ENCODE measurements around the gene SH3PXD2A.

SH3PXD2A gene

GRCh38 chr10:103683851-103684250 is 171.5 kb downstream of the SH3PXD2A start:
- DNase-seq (ENCODE audit: low read depth) = no peak

GRCh38 chr10:103682631-103683030 is 172.7 kb downstream of the SH3PXD2A start:
- no peak for DNase-seq (ENCODE audit: low read depth)

- DNase-seq (ENCODE audit: low read depth) = no peak
Measured at GRCh38 chr10:103681617-103682399, 173.6 kb downstream of the SH3PXD2A start.

GRCh38 chr10:103680869-103681236 is 174.5 kb downstream of the SH3PXD2A start:
- DNase-seq (ENCODE audit: low read depth) = no peak

- no peak for DNase-seq (ENCODE audit: low read depth)
Measured at GRCh38 chr10:103679096-103679790, 176.1 kb downstream of the SH3PXD2A start.

- DNase-seq (ENCODE audit: low read depth) = peak; percentile 95
Measured at GRCh38 chr10:103678178-103678526, 177.2 kb downstream of the SH3PXD2A start.

- no peak for DNase-seq (ENCODE audit: low read depth)
Measured at GRCh38 chr10:103677486-103678177, 177.7 kb downstream of the SH3PXD2A start.

GRCh38 chr10:103676851-103677417 is 178.4 kb downstream of the SH3PXD2A start:
- DNase-seq (ENCODE audit: low read depth) = peak; percentile 92

GRCh38 chr10:103676058-103676785 is 179.2 kb downstream of the SH3PXD2A start:
- DNase-seq (ENCODE audit: low read depth) = no peak

GRCh38 chr10:103673606-103674005 is 181.8 kb downstream of the SH3PXD2A start:
- DNase-seq (ENCODE audit: low read depth) = no peak

GRCh38 chr10:103672345-103672744 is 183.0 kb downstream of the SH3PXD2A start:
- no peak for DNase-seq (ENCODE audit: low read depth)

- no peak for DNase-seq (ENCODE audit: low read depth)
Measured at GRCh38 chr10:103671126-103671895, 184.1 kb downstream of the SH3PXD2A start.

- DNase-seq (ENCODE audit: low read depth) = no peak
Measured at GRCh38 chr10:103669944-103670343, 185.4 kb downstream of the SH3PXD2A start.

- DNase-seq (ENCODE audit: low read depth) = no peak
Measured at GRCh38 chr10:103669243-103669929, 186.0 kb downstream of the SH3PXD2A start.

GRCh38 chr10:103668351-103669242 is 186.8 kb downstream of the SH3PXD2A start:
- DNase-seq (ENCODE audit: low read depth) = peak; percentile 51

- DNase-seq (ENCODE audit: low read depth) = no peak
Measured at GRCh38 chr10:103667356-103667755, 188.0 kb downstream of the SH3PXD2A start.

GRCh38 chr10:103666762-103667150 is 188.6 kb downstream of the SH3PXD2A start:
- DNase-seq (ENCODE audit: low read depth) = no peak

- no peak for DNase-seq (ENCODE audit: low read depth)
Measured at GRCh38 chr10:103666087-103666761, 189.2 kb downstream of the SH3PXD2A start.
